GM12865 (cell line): ENCODE results near the gene PITPNM3.

Experiments
- DNase-seq: peaks from one replicate; pipeline ENCODE4 v3.0.0; 2010; ENCODE audit warnings: low read depth
- H3K4me3 ChIP-seq: 2 replicates; pipeline ENCODE4 v1.5.1; 2011; ENCODE audit warnings: mild to moderate bottlenecking, low read depth, low read length, control low read depth
- CTCF ChIP-seq: IDR thresholded peaks from 2 replicates; pipeline ENCODE4 v1.5.1; 2011; ENCODE audit warnings: low read length, control low read depth, low read depth, inconsistent platforms; ENCODE audit not compliant: insufficient read depth; ENCODE audit errors: missing control alignments

PITPNM3 gene

DNA sequence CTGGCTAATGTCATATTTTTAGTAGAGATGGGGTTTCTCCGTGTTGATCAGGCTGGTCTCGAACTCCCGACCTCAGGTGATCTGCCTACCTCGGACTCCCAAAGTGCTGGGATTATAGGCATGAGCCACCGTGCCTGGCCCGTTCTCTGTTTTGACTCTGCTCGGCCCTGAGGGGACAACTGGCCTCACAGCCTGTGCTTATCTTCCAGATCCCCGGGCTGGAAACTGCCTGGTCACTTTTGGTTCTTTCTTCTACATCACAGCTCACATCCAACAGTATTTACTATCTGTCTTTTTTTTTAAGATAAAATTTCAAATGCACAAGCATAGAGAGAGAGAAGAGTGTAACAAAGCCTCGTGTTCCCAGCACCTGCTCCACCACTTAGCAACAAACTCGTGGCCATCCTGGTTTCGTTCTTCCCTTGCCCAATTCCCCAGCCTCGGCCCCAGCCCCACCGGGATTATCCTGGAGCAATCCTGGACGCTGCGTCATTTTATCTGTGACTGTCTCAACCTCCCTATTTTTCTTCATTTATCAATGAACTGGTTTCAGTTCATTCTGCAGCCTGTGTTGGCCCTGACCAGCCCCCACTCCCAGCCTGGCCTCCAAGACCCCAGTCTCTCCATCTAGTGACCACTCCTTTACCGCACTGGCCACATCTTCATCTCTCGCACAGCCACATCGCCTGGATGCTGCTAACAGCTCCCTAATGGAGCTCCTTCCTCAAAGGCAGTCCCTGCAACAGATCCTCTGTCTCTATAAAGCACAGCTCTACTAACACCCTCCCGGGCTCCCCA, 91.0 kb downstream of the PITPNM3 start:
- TF ChIP-seq CTCF = no peak
- H3K4me3 ChIP-seq = no peak overlapping the region
- DNase-seq = no peak

- DNase-seq = no peak
- H3K4me3 ChIP-seq = no peak overlapping the region
- TF ChIP-seq CTCF = no peak
Measured at GRCh38 chr17:6464446-6465041, 91.8 kb downstream of the PITPNM3 start.

GRCh38 chr17:6463616-6464445, 92.5 kb downstream of the PITPNM3 start:
- H3K4me3 ChIP-seq = no peak overlapping the region
- TF ChIP-seq CTCF = no peak
- DNase-seq = no peak

DNA sequence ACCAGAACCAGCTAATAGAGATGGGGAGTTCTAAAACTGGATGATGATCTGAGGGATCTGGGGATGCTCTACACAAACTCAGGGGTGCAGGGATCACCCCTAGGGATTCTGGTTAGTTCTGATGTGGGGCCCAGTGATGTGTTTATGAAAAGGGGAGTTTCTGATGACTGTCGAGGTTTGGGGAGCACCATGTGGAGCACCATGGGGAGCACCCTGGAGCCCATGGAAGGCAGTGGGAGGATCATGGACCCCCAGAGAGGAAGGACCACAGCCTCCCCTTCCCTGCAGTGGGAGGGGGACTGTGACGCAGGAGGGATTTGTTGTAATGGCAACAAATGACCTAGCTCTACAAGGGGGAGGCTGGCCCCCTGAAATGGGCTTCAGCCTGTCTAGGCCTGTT, 93.7 kb downstream of the PITPNM3 start:
- H3K4me3 ChIP-seq = no peak overlapping the region
- no peak for TF ChIP-seq CTCF
- no peak for DNase-seq

DNA sequence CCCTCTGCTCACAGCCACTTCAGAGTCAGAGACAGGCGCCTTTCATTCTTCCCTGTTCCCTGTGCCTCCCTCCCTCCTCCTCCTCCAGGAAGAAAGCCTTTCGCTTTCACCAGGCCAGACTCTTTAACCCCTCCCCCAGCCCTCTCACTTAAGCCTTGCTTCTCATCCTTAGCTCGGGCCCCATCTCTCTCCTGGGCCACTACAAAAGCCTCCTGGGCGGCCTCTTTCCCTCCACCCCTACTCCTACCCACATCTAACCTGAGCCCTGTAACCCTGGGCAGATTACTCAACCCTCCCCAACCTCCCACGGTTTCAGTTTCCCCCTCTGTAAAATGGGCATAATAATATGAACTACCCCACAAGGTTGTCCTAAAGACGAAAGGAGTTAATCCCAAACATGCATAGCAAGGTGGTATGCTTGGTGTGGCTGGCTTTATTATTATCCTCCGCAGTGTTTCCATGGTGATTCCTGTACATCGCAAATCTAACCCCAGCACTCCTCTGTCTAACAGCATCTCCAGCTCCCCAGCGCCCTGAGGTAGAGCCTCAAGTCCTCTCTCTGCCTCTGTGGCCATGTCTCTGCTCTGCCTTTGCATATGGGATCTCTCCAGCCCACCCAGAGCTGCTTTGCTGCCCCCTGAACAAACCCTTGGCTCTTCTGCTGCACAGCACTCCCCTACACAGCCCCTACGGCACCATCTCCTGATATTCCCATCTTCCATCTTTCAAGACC, 94.4 kb downstream of the PITPNM3 start:
- no peak for DNase-seq
- TF ChIP-seq CTCF = no peak

GRCh38 chr17:6461246-6461645, 95.1 kb downstream of the PITPNM3 start:
- no peak for DNase-seq
- no peak overlapping the region for H3K4me3 ChIP-seq
- no peak for TF ChIP-seq CTCF

More for the DNA sequence above, 94.4 kb downstream of the PITPNM3 start:
- H3K4me3 ChIP-seq = no peak overlapping the region
